NCI-H1048 (cell line): ENCODE measurements around the gene UPF2.

Experiments used
- DNase-seq: peaks from one replicate; lab custom pipeline; 2025; lab: John Stamatoyannopoulos, UW

Gene UPF2

DNA sequence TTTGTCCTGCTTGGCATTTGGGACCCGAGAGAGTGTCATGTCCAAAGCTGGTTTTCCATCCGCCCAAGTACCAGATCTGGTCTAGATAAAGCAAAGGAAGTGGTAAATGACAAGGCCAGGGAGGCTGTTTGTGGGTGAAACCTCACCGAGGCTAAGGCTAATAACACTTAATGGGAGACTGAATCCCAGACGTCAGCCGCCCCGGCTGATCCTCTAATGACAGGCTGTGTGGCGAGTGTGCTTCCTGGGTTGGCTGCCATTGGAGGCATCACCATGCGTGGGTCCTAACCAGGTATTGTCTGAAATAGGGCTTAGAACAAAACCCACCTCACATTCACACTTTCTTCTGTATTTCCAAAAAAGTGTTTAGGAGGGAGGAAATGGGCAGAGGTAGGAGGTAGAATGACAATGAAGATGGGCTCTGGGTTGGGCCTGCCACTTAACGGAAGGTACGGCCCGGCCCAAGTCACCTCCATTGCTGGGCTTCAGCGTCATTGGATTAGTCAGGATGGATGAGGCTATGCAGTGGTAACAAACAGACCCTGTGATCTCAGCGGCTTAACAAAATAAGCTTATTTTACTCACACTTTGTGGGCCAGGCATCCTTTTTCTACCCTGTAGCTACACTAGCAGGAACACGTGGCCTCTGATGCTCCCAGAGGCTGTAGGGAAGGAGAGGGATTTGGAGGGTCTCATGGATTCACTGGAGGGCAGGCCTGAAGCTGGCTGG, 159.8 kb downstream of the UPF2 start:
- DNase-seq = no peak

DNA sequence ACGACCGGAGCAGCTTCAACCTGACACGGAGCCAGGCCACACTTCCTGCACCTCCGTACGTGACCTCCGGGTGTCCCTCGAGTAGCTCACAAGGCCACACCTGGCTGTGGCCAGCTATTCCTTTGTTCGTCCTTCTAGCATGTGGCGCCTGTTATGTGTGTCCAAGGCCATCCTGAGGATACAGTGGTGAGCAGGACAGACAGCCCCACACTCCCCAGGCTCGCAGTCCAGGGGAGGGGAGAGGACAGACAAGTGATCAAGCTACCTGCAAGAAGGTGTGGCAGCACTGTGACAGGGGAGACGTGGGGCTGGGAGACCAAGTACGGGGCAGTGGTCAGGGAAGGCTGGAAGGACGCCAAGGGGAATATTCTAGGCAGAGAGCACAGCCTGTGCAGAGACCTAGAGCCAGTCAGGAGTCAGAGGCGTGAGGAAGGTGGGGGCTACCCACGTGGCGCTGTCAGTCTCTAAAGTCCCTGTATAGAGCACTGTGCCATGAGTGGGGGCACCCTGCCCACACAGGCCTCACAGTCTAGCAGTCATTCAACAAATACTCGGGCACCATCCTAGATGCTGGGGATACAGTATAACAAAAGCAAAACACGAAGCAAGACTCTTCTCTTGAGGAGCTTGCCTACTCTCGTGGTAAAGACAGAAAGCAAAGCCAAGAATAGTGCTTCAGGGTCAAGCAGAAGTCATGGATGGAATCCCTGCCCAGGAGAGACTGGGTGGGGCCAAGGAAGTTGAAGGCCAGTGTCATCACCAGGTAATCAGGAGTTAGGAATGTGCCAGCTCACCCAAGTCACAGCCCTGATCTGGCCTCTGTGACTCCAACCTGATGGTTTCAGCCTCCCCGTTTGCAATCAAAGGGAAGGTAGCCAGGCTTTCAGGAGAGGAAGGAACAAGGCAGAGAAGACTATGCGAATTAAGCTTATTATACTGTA, 160.9 kb downstream of the UPF2 start:
- no peak for DNase-seq

DNA sequence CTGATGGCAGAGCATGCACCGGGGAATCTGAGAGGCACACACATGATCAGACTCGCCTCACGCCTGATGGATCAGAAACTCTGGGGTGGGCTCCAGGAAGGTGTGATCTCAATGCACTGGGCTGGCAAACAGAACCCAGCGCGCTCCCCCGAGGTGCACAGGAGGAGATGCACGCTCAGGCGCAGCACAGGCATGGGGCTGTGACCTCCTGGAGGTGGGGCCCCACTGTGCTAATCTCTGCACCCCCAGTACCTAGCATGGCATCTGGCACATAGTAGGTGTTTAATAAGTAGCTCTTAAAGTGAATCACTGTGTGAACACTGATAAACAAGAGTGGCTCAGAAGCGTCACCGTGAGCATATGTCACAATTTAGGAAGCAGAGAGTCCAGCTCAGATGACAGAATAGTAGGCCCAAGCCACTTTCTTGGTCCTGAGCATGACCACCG, 161.6 kb downstream of the UPF2 start:
- no peak for DNase-seq

DNA sequence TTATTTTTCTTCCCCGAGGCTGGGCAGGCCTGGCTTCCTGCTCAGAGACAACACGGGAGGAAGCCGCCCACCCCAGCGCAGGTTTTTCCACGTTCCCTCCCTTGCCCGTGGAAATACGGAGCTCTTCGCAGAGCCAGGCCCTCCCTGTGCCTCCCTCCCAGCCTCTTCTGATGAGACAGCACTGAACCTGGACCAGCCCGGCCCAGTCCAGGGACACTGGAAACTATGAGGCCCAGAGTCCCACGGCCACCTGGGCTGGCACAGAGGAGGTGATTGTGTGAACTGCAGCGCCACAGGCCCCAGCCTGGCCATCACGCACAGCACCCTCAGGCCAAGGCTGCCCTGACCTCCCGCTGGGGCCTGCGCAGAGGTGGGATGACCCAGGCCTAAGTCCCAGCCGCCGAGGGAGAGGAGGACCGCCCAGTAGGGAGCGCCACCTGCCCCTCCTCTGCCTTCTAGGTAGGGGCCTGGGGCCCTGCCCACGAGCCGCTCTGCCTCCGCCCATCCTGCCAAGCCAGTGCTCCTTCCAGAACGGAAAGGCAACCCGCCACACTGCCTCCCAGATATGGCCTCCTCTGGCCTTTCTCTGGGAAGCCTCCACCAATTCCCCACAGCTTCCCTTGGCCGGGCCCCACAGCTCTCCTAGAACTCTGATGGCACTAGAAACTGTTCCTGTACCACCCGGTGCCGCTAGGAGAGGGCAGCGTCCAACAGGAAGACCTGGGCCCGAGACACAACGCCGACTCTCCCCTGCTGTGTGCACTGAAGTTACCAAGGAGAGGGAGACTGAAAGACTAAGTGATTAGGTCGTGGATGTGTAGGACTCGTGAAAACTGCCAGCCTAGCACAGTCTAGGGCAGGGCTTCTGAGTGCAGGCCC, 162.2 kb downstream of the UPF2 start:
- DNase-seq = no peak

DNA sequence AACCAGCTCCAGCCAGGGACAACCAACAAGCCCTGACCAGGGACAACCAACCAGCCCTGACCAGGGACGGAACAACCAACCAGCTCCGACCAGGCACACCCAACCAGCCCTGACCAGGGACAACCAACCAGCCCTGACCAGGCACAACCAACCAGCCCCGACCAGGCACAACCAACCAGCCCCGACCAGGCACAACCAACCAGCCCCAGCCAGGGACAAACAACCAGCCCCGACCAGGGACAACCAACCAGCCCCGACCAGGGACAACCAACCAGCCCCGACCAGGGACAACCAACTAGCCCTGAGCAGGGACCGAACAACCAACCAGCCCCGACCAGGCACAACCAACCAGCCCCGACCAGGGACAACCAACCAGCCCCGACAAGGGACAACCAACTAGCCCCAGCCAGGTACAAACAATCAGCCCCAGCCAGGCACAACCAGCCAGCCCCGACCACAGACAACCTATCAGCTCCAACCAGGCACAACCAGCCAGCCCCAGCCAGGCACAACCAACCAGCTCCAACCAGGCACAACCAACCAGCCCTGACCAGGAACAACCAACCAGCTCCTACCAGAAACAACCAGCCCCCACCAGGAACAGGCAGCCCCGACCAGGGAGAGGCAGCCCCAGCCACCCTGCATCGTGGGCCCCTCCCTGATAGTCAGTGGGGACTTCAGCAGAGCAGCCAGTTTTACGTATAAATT, 163.1 kb downstream of the UPF2 start:
- DNase-seq = no peak

DNA sequence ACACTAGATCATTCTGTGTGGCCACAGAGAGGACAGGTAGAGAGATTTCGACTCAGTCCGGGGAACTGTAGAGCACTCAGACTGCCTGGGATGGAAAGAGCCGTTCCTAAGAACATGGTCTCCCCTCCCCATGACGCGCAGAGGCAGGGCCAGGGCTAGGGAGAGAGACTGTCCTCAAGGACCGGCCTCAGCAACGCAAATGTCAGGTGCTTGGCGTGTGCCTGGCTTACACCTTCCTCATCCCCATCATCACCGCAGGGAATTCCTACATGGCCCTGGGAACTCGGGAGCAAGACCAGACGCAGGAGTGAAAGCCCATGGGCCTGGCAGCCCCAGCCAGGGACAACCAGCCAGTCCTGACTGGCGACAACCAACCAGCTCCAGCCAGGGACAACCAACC, 163.8 kb downstream of the UPF2 start:
- DNase-seq = no peak

DNA sequence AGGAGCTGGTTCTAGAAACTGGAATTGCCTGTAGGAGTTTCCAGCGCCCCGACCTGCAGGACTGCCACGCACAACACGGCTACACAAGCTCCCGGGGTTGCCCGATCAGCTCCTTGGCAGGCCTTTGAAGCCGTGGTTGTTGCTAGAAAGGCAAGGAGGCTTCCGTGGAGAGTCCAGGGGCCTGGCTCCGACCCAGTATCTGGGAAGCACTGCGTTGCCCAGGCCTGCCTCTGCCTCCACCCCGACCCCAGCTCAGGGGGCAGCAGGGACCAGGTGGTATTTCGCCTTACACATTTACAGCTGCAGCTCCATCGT, 165.1 kb downstream of the UPF2 start:
- DNase-seq = no peak

DNA sequence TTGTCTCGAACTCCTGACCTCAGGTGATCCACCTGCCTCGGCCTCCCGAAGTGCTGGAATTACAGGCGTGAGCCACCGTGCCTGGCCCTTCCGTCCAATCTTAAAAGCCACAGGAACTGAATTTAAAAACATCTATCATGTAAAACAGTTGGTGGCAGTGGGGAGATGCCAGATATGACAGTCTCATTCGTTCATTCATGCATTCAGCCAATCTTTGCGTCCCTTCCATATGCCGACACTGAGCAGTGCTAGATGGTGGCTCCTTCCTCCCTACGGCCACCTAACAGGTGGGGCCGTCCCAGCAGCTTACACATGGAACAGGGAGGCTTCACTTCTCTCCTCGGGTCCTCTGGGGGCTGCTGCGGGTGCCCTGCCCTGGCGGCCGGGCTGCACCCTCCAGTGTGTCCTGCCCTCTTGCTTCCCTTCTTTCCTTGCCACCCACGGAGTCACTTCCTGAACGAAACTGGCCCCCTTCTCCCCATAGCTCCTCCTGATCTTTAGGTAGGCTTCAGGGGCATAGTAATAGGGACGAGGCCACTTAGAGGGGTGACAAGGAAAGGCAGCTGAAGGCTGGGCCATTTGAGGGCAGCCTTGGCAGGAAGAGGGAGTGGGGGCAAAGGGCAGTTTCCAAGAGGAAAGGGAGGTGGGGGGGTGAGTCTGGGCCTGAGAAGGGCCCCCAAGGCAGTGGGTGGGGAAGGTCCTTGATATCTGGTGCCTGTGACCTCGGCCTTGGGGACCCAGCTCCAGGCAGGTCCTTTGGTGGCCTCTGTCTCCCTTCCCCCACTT, 165.6 kb downstream of the UPF2 start:
- no peak for DNase-seq

DNA sequence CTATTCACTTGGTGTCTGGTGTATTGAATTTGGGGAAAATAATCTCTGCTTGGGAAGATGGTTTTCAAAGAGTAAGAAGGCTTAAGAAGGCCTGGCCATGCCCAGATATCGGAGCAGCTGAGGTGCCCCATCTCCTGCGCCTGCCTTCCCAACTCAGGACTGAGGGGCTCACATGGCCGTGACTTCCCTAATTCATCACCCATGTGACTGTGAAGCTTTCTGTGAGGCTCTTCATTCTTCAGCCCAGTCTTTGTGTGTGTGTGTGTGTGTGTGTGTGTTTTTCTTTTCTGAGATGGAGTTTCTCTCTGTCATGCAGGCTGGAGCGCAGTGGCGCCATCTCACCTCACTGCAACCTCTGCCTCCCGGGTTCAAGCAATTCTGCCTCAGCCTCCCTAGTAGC, 166.3 kb downstream of the UPF2 start:
- DNase-seq = no peak

DNA sequence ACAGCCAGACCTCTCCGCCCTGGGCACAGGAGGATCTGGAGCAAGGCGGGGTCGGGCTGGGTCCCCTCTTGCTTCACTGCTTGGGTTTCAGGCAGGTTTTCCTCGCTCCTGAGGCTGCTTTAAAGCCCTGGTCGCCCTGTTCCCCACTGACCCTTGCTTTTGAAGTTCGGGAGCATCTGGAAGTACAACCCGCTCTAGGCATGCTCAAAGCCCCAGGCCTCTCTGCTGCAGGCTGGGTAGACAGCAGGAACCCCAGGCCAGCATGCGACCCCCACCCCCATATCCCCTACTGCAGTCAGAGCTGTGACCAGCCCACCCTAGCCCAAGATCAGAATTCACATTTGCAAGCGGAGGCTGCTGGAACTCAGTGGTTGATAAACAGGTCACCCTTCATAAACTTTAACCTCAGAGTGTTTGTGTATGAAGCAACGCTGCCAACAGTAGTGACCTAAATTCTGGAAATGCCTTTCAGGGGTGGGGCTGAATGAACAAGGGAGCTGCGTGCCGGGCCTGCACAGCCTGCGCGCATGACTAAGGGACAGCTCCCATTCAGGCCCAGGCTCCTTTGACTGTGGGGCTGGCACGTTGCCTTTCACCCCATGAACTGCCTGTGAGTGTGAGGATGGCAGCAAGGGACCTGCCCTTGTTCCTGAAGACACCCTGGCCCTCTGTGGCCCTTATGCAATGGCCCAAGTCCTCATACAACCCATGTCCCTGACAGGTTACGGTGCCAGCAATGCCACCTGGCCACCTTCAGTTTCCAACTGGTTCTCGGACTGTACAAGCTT, 166.9 kb downstream of the UPF2 start:
- DNase-seq = no peak

DNA sequence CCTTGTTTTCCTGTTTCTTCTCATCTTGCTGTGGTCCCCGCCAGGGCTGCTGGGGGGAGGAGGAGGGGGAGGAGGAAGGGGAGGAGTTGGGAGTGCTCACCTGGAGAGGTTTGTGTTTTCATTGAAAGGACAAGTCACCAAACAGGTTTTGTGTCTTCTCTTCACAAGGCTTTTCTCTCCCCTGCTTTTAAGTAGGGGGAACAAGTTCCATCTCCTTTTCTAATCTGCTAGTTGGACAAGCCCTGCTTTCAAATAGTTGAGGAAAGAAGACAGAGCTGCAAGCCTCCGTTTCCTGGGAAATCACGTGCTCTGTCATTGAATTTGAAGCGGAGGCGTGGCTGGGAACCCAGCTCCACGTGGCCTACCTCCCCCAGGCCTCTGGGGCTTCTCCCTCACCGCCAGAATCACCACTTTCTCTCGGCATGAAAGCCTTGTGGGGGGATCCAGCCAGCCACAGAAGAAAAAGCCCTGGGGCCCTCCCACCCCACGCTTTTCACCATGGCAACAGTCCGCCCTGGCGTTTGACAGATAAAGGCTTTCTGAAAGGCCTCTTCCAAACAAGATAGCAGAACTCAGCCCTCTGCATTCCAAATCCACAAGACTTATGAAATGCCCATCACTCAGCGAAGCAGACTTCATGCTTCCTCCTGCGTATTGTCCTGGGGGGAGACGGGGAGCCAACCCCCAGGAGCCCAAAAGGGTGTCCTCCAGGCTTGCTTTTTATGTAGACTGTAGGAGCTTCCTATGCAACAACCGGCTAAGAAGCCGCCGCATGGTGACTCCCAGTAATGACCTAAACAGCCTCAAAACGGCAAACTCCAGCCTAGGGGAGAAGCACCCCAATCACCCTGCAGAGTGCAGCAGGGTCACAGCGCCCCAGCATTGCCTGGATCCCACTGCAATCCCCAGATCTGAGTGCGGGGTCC, 167.8 kb downstream of the UPF2 start:
- DNase-seq = no peak

DNA sequence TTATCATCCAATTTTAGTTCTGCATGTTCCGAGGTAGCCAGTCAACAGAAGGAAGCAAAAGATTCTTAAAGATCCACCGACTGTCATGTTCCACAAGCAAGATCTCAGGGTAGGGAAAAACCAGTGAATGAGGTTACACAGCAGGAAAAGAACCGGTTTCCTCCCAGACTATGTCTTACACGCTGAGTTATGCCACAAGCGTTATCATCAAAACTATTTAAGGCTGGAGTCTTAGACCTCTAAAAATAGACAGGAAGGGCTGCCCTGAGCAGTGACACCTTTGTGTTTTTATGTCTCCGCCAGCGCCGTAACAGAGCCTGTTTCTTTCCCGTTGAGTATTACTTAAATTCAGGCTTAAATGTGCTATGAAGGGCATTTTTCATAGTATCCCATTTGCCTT, 171.1 kb downstream of the UPF2 start:
- no peak for DNase-seq

DNA sequence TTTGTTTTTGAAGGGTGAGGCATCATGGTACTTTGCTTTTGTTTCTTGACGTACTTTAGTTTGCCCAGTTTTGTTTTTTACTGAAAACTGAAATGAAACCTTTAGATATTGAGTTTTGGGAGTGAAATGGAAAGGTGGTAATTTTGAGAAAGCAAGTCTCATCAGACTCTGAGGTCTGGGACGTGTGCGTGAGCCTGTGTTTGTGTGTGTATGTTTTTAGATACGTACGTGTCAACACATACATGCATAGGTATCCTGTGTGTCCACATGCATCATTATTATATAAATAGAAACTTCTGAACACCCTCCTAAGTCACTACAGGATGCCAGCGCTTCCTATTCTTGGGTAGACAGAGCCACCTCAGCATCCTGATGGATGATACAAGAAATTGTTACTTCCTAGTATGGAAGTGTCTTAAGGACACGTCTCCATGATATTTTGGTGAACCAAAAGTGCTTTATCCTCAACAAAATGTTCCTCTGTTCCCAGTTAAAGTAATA, 171.7 kb downstream of the UPF2 start:
- no peak for DNase-seq

DNA sequence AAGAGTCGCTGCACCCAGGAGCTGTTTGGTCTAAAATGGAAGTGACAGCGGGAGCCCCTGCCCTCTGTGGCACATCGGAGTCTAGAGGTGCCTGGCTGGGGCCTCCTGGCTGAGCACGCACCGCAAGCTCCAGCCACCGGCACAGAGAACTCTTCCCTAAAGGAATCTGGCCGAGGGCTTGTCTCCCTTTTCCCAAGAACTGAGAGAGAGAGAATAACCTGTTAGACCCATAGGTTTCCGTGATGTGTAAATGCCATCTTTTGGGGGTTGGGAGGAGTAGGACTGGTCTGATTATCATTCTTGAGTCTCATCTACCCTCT, 172.2 kb downstream of the UPF2 start:
- no peak for DNase-seq
